GM19324 (cell line): Measurements from ENCODE around the gene TEKT5.
"Not testable (repeated sequence)": the region's sequence is repeated elsewhere in the genome, so short reads cannot be mapped to it uniquely, and the experiment has no call there.

ENCODE experiments used
- ATAC-seq: cut with Tn5 transposase; IDR thresholded peaks from one replicate; pipeline ENCODE4 v1.9.1; 2021; ENCODE audit warnings: mild to moderate bottlenecking, moderate library complexity; ENCODE audit not compliant: unreplicated experiment, low FRiP score

The TEKT5 gene

DNA sequence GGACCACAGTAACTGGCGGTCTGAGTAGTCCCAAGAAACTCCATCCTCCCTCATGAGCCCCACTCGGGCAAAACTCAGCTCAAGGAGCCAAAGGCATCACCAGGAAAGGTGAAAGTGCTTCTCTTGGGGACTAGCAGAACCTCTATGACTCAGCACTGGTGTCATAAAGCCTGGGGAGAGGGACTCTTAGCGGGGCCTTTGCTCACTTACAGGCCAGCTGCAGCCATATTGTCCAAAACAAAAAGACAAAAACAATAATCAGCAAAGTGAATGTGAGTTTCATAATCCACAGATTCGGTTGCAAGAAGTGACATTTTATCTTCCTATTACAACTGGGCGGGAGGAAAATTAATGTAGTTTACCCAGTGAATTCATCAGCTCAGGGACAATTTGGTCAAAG, at the start of gene TEKT5:
Gene TEKT5 (minus strand): TSS at position 101 of the 400 bp plus-strand sequence. CDS start 57 bp downstream, at position 44.
- no peak for ATAC-seq

DNA sequence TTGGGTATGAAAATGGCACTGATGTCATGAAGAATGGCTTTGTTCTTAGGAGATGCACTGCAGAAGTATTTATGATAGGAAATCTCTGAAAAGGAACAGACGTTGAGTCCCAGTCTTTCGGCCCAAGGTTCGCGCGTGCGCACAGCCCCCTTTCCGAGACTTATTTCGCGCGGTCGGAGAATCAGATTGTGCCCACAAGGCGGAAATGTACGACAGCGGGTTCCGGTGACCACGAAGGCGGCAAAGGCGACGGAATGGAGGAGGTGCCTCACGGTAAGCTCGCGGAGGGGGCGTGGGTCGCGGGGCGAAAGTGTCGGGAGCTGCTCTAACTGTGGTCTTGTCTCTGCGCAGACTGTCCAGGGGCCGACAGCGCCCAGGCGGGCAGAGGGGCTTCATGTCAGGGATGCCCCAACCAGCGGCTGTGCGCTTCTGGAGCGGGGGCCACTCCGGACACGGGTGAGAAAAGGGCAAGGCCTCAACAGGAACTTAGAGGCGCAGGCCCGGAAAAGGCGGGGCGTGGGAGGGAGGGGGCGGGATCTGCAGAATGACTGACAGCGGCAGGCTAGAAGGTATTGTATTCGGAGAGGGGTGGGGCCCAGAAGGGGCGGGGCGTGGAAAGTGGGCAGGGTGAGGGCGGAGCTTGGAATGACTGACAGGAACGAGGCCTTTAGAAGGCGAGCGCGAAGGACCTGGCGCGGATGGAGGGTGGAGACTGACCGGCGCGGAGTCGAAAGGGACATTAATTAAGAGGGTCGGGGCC, 49.1 kb upstream of the TEKT5 start, which contains the start of gene NUBP1:
Gene NUBP1 (plus strand): TSS at position 233 of the 760 bp plus-strand sequence. CDS start 22 bp downstream, at position 255.
- ATAC-seq = peak; percentile 88

DNA sequence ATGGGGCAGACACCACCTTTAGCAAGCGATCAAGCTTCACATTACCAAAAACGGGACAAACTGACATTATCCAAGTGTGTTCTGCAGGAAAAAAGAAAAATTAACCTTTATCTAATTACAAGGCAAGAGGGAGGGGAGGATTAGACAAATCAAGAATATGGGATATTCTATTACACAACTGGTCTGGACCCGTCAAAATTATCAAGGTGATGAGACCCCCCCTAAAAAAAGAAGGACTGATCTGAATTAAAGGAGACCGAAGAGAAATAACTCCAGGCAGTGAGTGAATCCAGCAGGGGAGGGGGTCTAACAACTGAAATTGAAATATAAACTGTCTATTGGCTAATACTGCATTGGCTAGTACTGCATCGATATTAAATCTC, 48.5 kb upstream of the TEKT5 start:
- ATAC-seq = no peak

DNA sequence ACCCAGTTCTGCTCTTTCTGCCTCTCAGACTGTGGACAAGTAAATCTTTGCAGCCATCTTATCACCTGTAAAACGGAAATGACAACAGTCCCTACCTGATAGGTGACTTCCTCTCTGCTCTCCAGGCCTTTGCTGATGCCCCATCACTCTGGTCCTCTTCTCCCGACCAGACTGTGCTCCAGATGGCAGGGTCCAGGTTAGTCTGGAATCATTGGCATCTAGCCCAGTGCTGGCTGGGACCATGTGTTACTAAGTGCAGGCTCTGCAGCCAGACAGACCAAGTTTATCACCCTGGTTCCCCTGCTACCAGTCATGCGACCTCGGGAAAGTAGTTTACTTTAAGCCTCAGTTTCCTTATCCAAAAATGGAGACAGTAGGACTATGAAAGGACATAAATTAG, 47.1 kb upstream of the TEKT5 start:
- ATAC-seq = no peak

DNA sequence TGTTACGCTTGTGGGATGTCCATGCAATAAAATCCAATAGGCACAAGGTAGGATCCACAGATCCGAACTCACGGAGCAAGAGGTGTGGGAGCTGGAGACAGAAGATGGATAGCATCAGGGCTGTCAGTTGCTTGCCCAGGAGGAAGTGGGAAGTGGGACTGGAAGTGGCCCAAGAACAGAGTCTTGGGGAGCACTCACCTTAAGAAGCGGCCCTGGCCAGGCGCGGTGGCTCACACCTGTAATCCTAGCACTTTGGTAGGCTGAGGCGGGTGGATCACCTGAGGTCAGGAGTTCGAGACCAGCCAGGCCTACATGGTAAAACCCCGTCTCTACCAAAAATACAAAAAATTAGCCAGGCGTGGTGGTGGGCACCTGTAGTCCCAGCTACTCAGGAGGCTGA, 46.5 kb upstream of the TEKT5 start:
- not testable (repeated sequence) for ATAC-seq

DNA sequence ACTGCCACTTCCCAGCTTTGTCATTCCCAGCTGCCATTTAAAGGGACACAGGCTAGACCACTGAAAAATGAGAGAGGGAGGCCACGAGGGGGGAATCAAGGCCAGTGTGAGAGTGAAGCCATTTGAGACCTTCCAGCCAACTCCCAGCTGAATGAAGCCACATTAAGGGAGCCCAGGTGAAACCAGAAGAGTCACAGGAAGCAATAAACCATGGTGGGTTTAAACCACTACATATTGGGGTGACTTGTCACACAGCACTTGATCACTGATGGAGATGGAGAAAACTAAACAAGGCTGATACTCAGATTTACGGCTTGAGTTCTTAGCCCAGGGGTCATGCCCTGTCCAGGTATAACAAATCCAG, 46.1 kb upstream of the TEKT5 start:
- ATAC-seq = no peak

DNA sequence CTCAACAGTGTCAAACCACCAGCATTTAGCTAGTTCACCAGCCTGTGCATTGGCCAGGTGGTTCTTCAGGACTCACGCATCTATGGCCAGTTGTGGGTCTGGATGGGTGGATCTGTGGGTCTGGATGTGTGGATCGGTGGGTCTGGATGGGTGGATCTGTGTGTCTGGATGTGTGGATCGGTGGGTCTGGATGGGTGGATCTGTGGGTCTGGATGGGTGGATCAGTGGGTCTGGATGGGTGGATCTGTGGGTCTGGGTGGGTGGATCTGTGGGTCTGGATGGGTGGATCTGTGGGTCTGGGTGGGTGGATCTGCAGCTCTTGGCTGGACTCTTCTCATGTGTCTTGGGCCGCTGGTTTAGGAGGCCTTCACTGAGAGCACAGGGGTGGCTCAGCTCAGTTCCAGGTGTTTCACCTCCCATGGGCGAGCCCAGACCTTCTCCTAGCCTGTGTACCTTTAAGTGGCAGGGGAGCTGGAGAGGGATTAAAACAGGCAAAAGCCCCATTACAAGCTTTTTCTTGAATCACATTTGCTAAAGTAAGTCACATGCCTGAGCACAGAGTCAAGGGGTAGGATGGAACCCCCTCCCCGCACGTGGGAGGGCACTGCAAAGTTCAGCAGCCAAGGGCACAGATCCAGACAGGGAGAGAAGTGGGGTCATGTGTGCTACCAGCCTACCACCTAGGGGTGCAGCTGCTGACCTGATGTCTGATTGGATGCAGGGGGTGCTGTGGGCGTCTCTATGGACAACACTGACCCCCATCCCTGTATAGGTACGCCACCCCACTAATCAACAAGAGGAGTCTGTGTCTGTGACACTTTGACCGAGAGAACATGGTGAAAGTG, 45.5 kb upstream of the TEKT5 start:
- no peak for ATAC-seq

DNA sequence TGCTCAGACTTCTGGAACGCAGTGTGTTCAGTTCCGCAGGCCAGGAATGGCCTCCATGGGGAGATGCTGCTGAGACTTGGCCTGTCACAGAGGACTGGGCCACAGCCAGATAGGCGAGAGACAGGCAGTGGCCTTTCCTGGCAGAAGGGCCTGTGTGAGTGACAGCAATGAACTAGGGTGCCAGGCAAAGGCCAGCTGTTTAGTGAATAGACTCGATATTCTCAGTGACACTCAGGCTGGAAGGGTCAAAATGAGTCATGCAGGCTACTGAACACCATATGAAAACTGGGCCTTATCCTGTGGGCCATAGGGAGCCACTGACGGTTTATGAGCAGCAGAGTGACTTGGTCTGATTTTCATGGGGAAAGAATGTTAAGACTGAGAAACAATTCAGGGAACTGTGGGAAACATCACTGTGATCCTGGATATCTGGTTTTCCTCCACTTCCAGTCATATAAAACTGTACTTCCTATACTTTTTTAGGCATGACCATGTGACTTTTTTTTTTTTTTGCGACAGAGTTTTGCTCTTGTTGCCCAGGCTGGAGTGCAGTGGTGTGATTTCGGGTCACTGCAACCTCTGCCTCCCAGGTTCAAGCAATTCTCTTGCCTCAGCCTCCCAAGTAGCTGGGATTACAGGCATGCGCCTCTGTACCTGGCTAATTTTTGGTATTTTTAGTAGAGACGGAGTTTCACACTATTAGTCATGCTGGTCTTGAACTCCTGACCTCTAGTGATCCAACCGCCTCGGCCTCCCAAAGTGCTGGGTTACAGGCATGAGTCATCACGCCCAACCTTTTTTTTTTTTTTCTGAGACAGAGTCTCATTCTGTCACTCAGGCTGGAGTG, 43.7 kb upstream of the TEKT5 start:
- peak; percentile 56 for ATAC-seq

DNA sequence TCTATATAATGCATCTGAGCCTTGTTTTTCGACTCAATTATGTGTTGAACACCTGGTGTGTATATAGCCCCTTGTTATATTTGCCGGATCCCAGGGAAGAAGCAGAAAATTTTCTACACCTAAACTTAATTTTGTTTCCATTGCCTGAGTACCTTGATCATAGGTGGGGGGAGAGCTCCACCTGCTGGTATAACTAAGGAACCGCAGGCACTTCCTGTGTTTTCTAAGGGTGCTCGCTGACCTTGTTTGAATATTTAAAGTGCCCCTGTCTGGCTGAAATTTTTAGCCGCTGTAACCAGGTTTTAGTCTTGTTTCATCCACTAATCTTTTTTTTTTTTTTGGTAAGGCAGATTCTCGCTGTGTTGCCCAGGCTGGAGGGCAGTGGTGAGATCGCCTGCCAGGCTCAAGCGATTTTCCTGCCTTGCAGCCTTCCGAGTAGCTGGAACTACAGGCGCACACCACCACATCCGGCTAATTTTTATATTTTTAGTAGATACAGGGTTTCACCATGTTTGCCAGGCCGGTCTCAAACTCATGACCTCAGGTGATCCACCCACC, 42.4 kb upstream of the TEKT5 start:
- ATAC-seq = no peak

DNA sequence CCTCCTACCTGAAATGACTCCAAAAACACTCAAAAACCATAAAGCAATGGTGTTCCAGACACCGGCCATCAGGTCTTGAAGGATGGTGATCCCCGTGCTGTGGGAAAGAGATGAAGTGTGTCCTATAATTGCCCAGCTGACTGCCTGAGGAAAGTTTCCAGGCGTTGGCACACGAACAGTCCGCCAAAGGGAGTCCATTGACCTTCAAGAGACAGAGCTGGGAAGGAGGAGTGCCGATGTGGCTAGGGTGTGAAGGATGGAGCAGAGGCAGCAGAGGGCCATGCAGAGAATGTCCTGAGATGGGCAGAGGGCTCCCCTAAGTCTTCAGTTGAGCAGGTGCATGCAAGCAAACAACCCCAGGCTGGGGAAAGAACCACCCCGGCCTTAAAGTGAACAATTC, 37.1 kb upstream of the TEKT5 start:
- ATAC-seq = no peak

DNA sequence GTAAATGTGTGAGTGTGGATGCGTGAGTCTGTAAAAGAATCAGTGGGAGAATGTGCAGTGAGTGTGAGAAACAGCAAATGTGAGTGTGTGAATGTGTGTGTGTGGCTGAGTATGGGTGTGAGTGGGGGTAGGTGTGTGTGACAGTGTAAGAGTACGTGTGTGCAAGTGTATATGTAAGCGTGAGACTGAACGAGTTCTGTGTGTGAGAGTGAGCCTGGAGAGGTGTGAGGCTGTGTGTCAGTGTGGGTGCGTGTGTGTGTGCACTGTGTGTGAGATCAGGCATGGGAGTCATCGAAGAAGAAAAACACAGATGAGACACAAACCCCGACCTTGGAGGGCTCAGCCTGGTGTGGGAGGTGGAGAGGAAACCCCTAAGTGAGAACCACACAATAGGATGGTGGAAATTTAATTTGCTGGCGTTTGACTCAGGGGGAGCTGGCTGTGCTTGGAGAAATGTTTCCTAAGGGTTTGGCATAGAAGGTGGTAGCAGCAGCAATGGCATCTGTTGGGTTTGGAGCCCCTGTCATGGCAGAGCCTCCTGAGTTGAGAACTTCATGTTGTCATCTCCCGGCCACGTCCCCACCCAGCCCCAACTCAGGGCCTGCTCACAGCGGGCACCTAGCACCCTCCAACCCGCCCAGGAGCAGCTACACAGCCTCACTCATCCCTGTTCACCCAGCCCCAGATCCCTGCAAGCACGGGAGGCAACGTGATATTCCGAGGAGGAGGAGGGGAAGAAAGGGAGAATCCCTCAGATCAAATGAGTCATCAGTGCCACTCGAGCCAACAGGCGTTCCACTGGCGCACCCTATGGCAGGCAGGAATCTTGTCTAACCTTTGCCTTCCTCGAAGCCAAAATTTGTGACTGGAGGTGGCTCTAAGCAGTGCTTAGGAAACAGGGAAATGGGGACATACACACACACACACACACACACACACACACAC, 34.6 kb upstream of the TEKT5 start:
- ATAC-seq = no peak

DNA sequence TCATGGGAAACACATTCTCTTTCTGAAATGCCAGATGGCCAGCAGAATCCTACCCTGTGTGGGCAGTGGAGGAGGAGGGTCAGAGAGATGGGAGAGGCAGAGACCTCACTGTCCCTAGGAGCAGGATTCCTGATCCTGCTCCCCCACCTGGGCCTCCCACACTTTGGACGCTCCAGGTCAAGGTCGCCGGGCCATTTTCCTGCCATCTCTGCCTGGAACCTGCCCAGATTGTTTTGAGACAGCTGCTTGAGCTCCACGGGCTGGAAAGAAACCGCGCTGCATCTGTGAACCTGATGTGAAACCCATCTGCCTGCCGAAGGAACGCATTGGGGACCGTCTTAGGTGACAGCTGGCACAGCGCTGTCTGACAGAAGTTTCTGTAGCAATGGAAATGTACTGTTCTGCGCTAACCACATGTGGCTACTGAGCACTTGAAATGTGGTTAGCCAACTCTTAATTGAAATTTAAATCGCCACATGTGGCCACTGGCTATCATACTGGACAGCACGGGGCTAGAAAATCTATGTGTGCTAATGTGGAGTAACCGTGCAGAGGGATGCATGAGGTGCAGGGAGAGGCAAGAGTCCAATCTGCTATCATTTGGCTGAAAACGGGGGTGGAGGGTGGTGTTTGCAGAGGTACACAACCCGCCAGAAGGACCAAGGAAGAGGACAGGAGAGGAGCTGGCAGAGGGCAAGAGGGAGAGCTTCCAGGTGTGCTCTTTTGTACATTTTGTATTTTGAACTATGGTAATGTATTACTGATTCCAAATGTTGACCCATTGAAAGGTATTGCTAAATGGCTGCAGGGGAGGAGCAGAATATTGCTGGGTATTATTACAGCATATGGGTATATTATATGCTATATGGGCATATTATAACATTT, 33.5 kb upstream of the TEKT5 start:
- ATAC-seq = no peak

DNA sequence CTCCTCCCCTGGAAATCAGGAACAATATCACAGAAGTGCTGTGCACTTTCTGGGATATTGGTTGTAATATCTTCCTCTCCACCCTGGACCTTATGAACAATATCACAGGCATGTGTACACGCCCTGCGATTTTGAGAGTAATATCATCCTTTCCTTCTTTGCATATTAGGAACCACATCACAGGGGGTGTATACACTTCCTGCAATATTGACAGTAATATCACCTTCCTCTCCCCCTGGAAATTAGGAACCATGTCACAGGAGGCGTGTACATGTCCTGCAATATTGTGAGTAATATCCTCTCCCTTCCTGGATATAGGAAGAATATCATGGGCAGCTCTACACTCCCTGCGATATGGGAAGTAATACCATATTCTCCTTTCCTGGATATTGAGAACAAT, 14.2 kb upstream of the TEKT5 start:
- ATAC-seq = no peak

DNA sequence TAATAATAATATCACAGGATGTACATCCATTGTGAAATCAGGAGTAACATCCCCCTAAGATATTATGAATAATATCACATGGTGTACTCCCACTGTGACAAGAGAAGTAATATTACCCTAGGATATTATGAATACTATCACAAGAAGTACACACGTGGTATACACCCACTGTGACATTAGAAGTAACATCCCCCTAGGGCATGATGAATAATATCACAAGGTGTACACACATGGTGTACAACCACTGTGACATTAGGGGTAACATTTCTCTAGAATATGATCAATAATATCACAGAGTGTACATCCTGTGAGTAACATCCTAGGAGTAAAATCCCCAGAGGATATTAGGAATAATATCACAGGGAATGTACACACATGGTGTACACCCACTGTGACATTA, 5.0 kb upstream of the TEKT5 start:
- ATAC-seq = no peak

DNA sequence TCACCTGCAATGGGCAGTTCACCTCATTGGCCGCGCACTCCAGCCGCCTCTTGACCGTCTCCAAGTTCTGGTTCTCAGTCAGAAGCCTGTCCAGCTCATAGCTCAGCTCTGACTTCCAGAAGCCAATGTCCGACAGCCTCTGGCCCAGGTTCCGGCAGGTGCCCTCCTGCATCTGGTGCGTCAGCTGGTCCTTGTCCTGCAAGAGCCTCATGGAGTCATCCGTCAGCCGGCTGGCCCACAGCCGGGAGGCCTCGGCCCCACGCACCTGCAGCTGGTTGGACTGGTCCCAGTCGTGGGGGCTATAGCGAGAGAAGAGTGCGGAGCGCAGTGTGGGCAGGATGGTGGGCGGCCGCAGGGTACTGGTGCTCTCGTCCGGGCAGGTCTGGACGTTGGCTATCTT, 424 bp downstream of the TEKT5 start:
- no peak for ATAC-seq

DNA sequence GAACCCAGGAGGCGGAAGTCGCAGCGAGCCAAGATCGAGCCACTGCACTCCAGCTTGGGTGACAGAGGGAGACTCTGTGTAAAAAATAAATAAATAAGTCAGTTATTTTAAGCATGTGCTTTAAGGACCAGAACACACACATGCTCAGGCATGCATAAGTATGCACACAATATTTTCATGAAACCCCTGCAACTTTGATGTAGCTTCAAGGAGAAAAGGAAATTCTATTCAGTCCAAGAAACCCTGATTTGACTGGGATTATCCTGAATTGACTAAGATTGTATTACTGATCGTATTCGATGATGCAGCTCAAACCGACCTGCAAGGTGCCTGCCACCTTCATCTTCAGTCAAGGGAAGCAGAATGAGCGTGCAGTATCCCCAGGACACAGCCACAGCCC, 841 bp downstream of the TEKT5 start:
- ATAC-seq = no peak

DNA sequence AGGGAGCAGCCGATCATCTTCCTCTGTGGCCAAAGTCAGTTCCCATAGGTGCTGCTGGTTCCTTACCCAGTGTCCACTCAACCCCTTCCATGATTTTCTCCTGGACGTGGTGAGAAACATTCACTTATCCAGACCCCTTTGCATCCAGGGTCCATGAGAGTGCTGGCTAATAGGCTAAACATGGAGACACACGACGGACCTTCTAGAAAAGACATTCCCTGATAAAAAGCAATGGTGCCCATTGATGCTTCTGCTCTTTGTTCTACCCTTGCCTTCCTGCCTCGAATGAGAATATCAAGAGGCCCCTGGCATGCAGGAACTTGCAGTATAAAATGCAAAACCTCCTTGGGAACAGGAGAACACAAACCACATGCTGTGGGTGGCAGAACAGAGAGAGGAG, 2.3 kb downstream of the TEKT5 start:
- no peak for ATAC-seq

DNA sequence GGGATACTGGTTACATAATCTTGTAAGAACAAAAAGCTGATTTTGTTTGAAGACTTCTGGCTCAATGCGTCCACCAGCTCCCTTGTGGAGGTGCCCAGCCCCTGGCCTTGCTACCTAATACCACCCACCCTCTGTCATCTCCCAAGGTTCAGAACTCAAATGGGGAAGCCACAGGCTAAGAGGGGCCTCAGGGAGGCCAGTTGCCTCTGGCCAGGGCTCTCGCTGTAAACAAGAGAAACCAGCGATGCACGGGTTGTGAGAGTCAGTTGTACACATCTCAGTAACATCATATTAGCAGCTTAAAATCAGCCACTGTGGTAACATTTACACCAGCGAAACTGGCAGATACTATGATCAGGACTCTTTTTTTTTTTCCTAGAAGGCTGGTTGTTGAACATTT, 6.0 kb downstream of the TEKT5 start:
- ATAC-seq = no peak

DNA sequence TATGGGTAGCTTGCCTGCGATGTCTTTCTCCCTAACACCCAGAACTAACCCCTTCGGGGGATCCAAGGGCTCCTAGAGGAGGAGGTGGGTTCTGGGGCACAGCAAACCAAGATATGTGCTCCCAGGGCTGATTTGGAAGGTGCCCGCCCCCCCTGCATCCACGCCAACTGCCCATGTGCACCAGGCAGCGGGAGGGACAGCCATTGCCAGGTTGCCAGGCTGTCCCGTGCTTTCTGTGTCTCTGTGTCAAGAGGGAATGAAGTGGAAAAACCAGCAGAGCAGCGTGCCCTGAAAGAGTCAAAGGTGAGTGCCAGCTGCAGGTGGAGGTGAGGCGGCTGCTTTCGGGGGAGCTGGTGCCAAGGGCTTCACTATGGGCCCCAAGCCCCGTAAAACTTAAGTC, 6.4 kb downstream of the TEKT5 start:
- ATAC-seq = no peak
